Small intestine (tissue), 7 donors: ENCODE results near the gene HIF1AN. TPM values are rescaled to one million over a fixed set of nuclear protein-coding genes. Genes with fewer than 3 reads are reported as not detected.

Source experiments
- DNase-seq, 2 donors: peaks; one replicate each; pipeline versions ENCODE4 v3.0.0 to v3.0.0-alpha.2; 2013
- FAIRE-seq: peaks from 2 replicates; lab custom pipeline; 2012; peaks lifted over from hg19 to GRCh38; lab: Jason Lieb, UNC
- H3K27ac ChIP-seq, 3 donors: one replicate each; pipeline ENCODE4 v1.5.1; 2013; ENCODE audit warnings: low read length in 2 of 3, mild to moderate bottlenecking in 2 of 3, control low read depth in 1 of 3, inconsistent platforms in 1 of 3, low read depth in 1 of 3, moderate library complexity in 1 of 3
- H3K27me3 ChIP-seq, 3 donors: one replicate each; pipeline ENCODE4 v1.6.1; 2013; ENCODE audit warnings: low read length in 3 of 3, inconsistent platforms in 1 of 3; ENCODE audit not compliant: control insufficient read depth in 3 of 3, insufficient read depth in 3 of 3
- H3K36me3 ChIP-seq, 3 donors: one replicate each; pipeline ENCODE4 v1.6.1; 2013; ENCODE audit warnings: low read length in 3 of 3, inconsistent platforms in 1 of 3, low read depth in 1 of 3, mild to moderate bottlenecking in 1 of 3, moderate library complexity in 1 of 3; ENCODE audit not compliant: control insufficient read depth in 3 of 3, insufficient read depth in 2 of 3
- H3K4me1 ChIP-seq, 3 donors: one replicate each; pipeline ENCODE4 v1.6.1; 2013; ENCODE audit warnings: low read length in 2 of 3, inconsistent platforms in 1 of 3, low read depth in 1 of 3, mild to moderate bottlenecking in 1 of 3, moderate library complexity in 1 of 3; ENCODE audit not compliant: control insufficient read depth in 3 of 3, insufficient read depth in 2 of 3
- H3K4me3 ChIP-seq, 3 donors: one replicate each; pipeline ENCODE4 v1.5.1; 2013; ENCODE audit warnings: low read length in 3 of 3, control low read depth in 1 of 3, inconsistent platforms in 1 of 3, low read depth in 1 of 3, mild to moderate bottlenecking in 1 of 3, moderate library complexity in 1 of 3
- H3K9me3 ChIP-seq, 2 donors: one replicate each; pipeline ENCODE4 v1.6.1; 2013; ENCODE audit warnings: low read depth in 1 of 2, low read length in 1 of 2; ENCODE audit not compliant: control insufficient read depth in 2 of 2, insufficient read depth in 1 of 2
- WGBS, 3 donors: extraction: QIAGEN DNeasy Blood & Tissue Kit; methylation state at CpG; one replicate each; pipeline ENCODE4 v1.1.7; 2013; 5-methylcytosine and 5-hydroxymethylcytosine counted together
- polyA plus RNA-seq, 4 donors: library from polyadenylated mRNA; stranded (reverse) in 3 of 4; unstranded in 1 of 4; fragments of 200-250 nt in 3 of 4; fragments of 120-200 nt in 1 of 4; gene quantifications; one replicate each; pipeline versions ENCODE4 v1.2.1 to v1.2.3, GENCODE V29; 2013
- donor health status: healthy with polysubstance abuse.
- donor health status: control.
- donor health status: control.
- donor health status: Bipolar disorder and iron deficiency.
- donor health status: healthy.

Gene HIF1AN
- polyA plus RNA-seq, 4 donors, result 4.2 to 30.5 (median 6.3) TPM

GRCh38 chr10:100535338-100535714 is 417 bp upstream of the HIF1AN start:
- H3K27me3 ChIP-seq, result no peaks in the 10 kb centered on the region
- peak overlapping the region in 1 of 3 donors; percentile 24 for H3K27ac ChIP-seq
- H3K36me3 ChIP-seq, result peaks cover under 1 to 15% (median 5%) of the 10 kb centered on the region in 3 donors
- no peak for FAIRE-seq
- DNase-seq, result no peak
- peaks cover 4 to 16% (median 11%) of the 10 kb centered on the region in 3 donors for H3K4me1 ChIP-seq
- WGBS, 3 donors, result 48 to 49% (median 49%) methylated on average over 4 of the region's 4 CpGs
- peak overlapping the region in 2 of 3 donors; percentile 87 to 89 for H3K4me3 ChIP-seq
- H3K9me3 ChIP-seq, result no peaks in the 10 kb centered on the region

- Histone ChIP-seq H3K27ac (no peak overlapping the region), H3K4me3 (no peak overlapping the region), H3K9me3 (no peaks in the 10 kb centered on the region), H3K4me1 (peaks cover 4 to 15% (median 11%) of the 10 kb centered on the region in 3 donors), H3K27me3 (no peaks in the 10 kb centered on the region), H3K36me3 (peaks cover 8 to 24% (median 12%) of the 10 kb centered on the region in 3 donors)
- DNase-seq, result no peak
- WGBS, 3 donors, result 89 to 97% (median 95%) methylated on average over 4 of the region's 4 CpGs
- no peak for FAIRE-seq
Measured at GRCh38 chr10:100537475-100537874, 1.7 kb downstream of the HIF1AN start.

- no peaks in the 10 kb centered on the region for H3K9me3 ChIP-seq
- no peak overlapping the region for H3K4me3 ChIP-seq
- H3K27ac ChIP-seq, result no peak overlapping the region
- H3K27me3 ChIP-seq, result no peaks in the 10 kb centered on the region
- FAIRE-seq (no peak), DNase-seq (no peak)
- peaks cover 18 to 65% (median 42%) of the 10 kb centered on the region in 3 donors for H3K36me3 ChIP-seq
- 92 to 97% (median 96%) methylated on average over 5 of the region's 5 CpGs for WGBS, 3 donors
- no peaks in the 10 kb centered on the region for H3K4me1 ChIP-seq
Measured at GRCh38 chr10:100544950-100545349, 9.2 kb downstream of the HIF1AN start.

GRCh38 chr10:100551196-100551595 is 15.5 kb downstream of the HIF1AN start:
- no peak overlapping the region for H3K4me3 ChIP-seq
- WGBS, 3 donors, result 70 to 84% (median 77%) methylated on average over 4 of the region's 4 CpGs
- FAIRE-seq (no peak), DNase-seq (no peak)
- peaks cover 0 to 12% (median 2%) of the 10 kb centered on the region in 3 donors for H3K4me1 ChIP-seq
- no peak overlapping the region for H3K27ac ChIP-seq
- no peaks in the 10 kb centered on the region for H3K9me3 ChIP-seq
- H3K27me3 ChIP-seq, result no peaks in the 10 kb centered on the region
- peaks cover 7 to 39% (median 17%) of the 10 kb centered on the region in 3 donors for H3K36me3 ChIP-seq

- Histone ChIP-seq H3K4me3 (no peak overlapping the region), H3K27me3 (no peaks in the 10 kb centered on the region), H3K27ac (no peak overlapping the region), H3K9me3 (no peaks in the 10 kb centered on the region), H3K4me1 (peaks cover 0 to 13% (median 2%) of the 10 kb centered on the region in 3 donors), H3K36me3 (peaks cover 5 to 37% (median 15%) of the 10 kb centered on the region in 3 donors)
- WGBS, 3 donors, result 75 to 86% (median 85%) methylated on average over 5 of the region's 5 CpGs
- no peak for FAIRE-seq
- no peak for DNase-seq
Measured at GRCh38 chr10:100551738-100552137, 16.0 kb downstream of the HIF1AN start.

- FAIRE-seq (no peak), DNase-seq (no peak)
- Histone ChIP-seq H3K27ac (no peak overlapping the region), H3K4me1 (peaks cover 0 to 13% (median 2%) of the 10 kb centered on the region in 3 donors), H3K4me3 (no peak overlapping the region), H3K27me3 (no peaks in the 10 kb centered on the region), H3K9me3 (no peaks in the 10 kb centered on the region), H3K36me3 (peaks cover 0 to 16% (median 7%) of the 10 kb centered on the region in 3 donors)
- 87 to 92% (median 91%) methylated on average over 3 of the region's 3 CpGs for WGBS, 3 donors
Measured at GRCh38 chr10:100553929-100554328, 18.2 kb downstream of the HIF1AN start.

- Histone ChIP-seq H3K4me3 (no peak overlapping the region), H3K27ac (no peak overlapping the region), H3K9me3 (no peaks in the 10 kb centered on the region), H3K36me3 (peaks cover 0 to 6% (median 2%) of the 10 kb centered on the region in 3 donors), H3K27me3 (no peaks in the 10 kb centered on the region), H3K4me1 (peaks cover 0 to 13% (median 2%) of the 10 kb centered on the region in 3 donors)
- FAIRE-seq (no peak), DNase-seq (peak; percentile 80 to 85)
- 25 to 68% (median 42%) methylated on average over 2 of the region's 2 CpGs for WGBS, 3 donors
Measured at GRCh38 chr10:100554902-100555301, 19.2 kb downstream of the HIF1AN start.

GRCh38 chr10:100560248-100560647 is 24.5 kb downstream of the HIF1AN start:
- no peak overlapping the region for H3K27ac ChIP-seq
- peaks cover 0 to 6% of the 10 kb centered on the region in 2 donors for H3K9me3 ChIP-seq
- peaks cover 0 to 8% (median 0%) of the 10 kb centered on the region in 3 donors for H3K36me3 ChIP-seq
- H3K27me3 ChIP-seq, result peaks cover 8 to 36% (median 21%) of the 10 kb centered on the region in 3 donors
- 96 to 100% (median 97%) methylated on average over 1 of the region's 1 CpG for WGBS, 3 donors
- DNase-seq (no peak), FAIRE-seq (no peak)
- no peak overlapping the region for H3K4me3 ChIP-seq
- H3K4me1 ChIP-seq, result peaks cover 0 to 21% (median 5%) of the 10 kb centered on the region in 3 donors

- no peak for FAIRE-seq
- 59 to 70% (median 63%) methylated on average over 2 of the region's 2 CpGs for WGBS, 3 donors
Measured at GRCh38 chr10:100561005-100561404, 25.3 kb downstream of the HIF1AN start.

More at GRCh38 chr10:100561005-100561404, 25.3 kb downstream of the HIF1AN start:
- peaks cover 0 to 8% (median 0%) of the 10 kb centered on the region in 3 donors for H3K36me3 ChIP-seq
- H3K9me3 ChIP-seq, result peaks cover 0 to 6% of the 10 kb centered on the region in 2 donors
- H3K27me3 ChIP-seq, result peaks cover 8 to 42% (median 24%) of the 10 kb centered on the region in 3 donors
- H3K4me1 ChIP-seq, result peaks cover 0 to 13% (median 5%) of the 10 kb centered on the region in 3 donors
- no peak overlapping the region for H3K27ac ChIP-seq
- no peak for DNase-seq
- no peak overlapping the region for H3K4me3 ChIP-seq
